Activated naive CD4-positive, alpha-beta T cell treated with anti-CD3 and anti-CD28 coated beads for 36 hours (primary cell): ENCODE measurements around the gene DNAJA4. TPM values are rescaled to one million over a fixed set of nuclear protein-coding genes. Genes with fewer than 3 reads are reported as not detected.

ENCODE experiments used
- CTCF ChIA-PET: fragments of 350-600 bp; sonication (Branson Sonifier 250); formaldehyde crosslinking; loops from one replicate; lab custom pipeline; 2021; ENCODE audit warnings: antibody characterized with exemption; lab: Charles Lee
- DNase-seq: peaks from one replicate; pipeline ENCODE4 v3.0.0-alpha.2; 2020
- H3K27ac Mint-ChIP-seq: one replicate; pipeline ENCODE4 v1.8.0; 2021; ENCODE audit warnings: mild to moderate bottlenecking, mixed read lengths
- H3K27me3 Mint-ChIP-seq: one replicate; pipeline ENCODE4 v1.8.0; 2021; ENCODE audit warnings: low read depth, mixed read lengths
- H3K36me3 Mint-ChIP-seq: one replicate; pipeline ENCODE4 v1.8.0; 2021; ENCODE audit warnings: low read depth, mixed read lengths
- H3K4me1 Mint-ChIP-seq: one replicate; pipeline ENCODE4 v1.8.0; 2021; ENCODE audit warnings: low read depth, mixed read lengths
- H3K4me3 Mint-ChIP-seq: one replicate; pipeline ENCODE4 v1.8.0; 2021; ENCODE audit warnings: mild to moderate bottlenecking, moderate library complexity, mixed read lengths
- H3K9me3 Mint-ChIP-seq: one replicate; pipeline ENCODE4 v1.8.0; 2021; ENCODE audit warnings: mixed read lengths
- intact Hi-C: fragments of 100-400 bp; cut with micrococcal nuclease; formaldehyde crosslinking; loops from one replicate; pipeline ENCODE4 v1.15.1; 2023
- total RNA-seq, 2 experiments: library from RNA; stranded (reverse); gene quantifications; one replicate each; pipeline ENCODE4 v1.2.3, GENCODE V29; 2021

Gene DNAJA4
- total RNA-seq, 2 experiments from 2014 or later = 40.1 to 41.6 TPM

DNA sequence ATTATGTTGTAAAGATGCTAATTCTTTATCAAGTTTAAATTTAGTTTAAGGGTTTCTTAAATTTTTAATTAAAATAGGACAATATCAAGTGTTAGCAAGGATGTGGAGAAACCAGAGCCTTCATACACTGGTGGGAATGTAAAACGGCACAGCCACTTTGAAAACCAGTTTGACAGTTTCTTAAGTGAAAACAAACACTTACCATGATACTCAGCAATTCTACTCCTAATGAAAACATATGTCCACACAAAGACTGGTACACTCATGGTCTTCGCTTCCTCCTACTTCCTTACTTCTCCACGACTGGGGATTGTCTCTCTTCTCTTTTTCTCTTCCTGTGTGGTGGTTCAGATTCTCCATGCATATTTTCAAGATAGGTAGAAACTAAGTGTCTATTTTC, 25.9 kb downstream of the DNAJA4 start:
- Mint-ChIP-seq H3K9me3 (no peaks in the 10 kb centered on the region), H3K36me3 (peaks cover 25% of the 10 kb centered on the region), H3K27me3 (no peaks in the 10 kb centered on the region), H3K4me3 (no peak overlapping the region), H3K27ac (no peak overlapping the region), H3K4me1 (peaks cover 4% of the 10 kb centered on the region)
- CTCF ChIA-PET = interaction anchor here (1.0 to 1.2 kb wide), 2 partner anchors 39 to 95 kb away, joined by 4 read pairs; no protein-coding TSS in a partner anchor
- DNase-seq = no peak
- intact Hi-C loops = no loop called here

DNA sequence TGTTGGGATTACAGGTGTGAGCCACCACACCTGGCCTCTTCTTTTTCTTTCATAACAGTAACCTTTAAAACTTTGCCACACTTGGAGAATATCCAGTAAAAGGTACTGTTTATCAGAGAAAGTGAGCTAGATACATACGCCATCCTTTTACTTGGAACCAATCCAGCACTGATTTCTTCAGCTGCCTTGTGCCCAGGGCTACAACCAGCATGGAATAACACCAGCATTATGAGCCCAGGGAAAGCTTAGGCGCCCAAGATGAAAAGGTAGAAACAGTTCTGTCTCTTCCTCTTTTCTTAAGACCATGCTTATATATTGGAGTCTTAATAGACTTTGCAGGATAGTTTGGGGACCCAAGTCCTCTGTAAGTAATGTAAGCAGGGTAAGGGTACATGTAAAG, 26.7 kb downstream of the DNAJA4 start:
- H3K9me3 Mint-ChIP-seq = no peaks in the 10 kb centered on the region
- CTCF ChIA-PET = interaction anchor here (1.0 to 1.2 kb wide), 2 partner anchors 40 to 95 kb away, joined by 4 read pairs; no protein-coding TSS in a partner anchor
- H3K27ac Mint-ChIP-seq = no peak overlapping the region
- no peak overlapping the region for H3K4me3 Mint-ChIP-seq
- H3K36me3 Mint-ChIP-seq = peaks cover 24% of the 10 kb centered on the region
- no peak for DNase-seq
- peaks cover 4% of the 10 kb centered on the region for H3K4me1 Mint-ChIP-seq
- no peaks in the 10 kb centered on the region for H3K27me3 Mint-ChIP-seq
- intact Hi-C loops = no loop called here

DNA sequence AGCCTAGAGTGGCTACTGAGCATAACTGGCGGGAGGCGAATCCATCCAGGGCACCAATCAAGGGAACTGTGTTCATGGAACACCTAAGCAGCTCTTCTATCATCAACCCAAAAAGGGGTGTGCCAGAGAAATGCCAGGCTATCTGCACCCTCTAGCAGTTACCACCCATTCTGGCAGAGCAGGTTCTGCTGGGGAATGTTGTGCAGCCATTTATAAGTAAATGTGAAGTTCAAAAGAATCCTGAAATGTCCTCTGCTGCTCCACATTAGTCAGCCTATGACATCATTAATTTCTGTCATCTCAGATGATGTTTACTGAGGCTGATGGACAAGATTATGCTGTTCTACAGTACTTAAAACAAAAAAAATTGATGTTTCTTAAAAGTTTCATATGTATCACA, 27.3 kb downstream of the DNAJA4 start:
- Mint-ChIP-seq H3K4me1 (peaks cover 4% of the 10 kb centered on the region), H3K27ac (no peak overlapping the region), H3K27me3 (no peaks in the 10 kb centered on the region), H3K36me3 (peaks cover 21% of the 10 kb centered on the region), H3K4me3 (no peak overlapping the region), H3K9me3 (no peaks in the 10 kb centered on the region)
- CTCF ChIA-PET = no interaction called here
- intact Hi-C loops = no loop called here
- no peak for DNase-seq

DNA sequence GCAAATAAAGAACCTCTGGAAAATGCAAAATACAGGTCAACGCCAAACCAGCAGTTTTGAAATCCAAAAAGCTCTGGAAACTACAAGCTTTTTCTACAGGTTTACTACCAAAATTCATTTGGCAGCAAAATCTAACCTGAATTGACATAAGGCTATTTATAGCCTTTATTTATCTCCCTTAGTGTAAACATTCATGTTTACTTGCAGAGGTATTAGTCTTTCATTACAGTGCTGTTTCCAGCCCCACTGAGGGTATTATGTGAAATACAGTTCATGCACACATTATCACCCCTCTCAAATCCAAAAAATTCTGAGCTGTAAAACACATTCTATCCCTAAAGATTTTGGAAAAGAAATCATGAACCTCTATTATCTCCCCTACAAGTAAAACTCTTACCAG, 27.9 kb downstream of the DNAJA4 start:
- Mint-ChIP-seq H3K36me3 (peaks cover 21% of the 10 kb centered on the region), H3K27me3 (no peaks in the 10 kb centered on the region), H3K4me1 (peaks cover 8% of the 10 kb centered on the region), H3K4me3 (no peak overlapping the region), H3K9me3 (no peaks in the 10 kb centered on the region), H3K27ac (no peak overlapping the region)
- CTCF ChIA-PET = no interaction called here
- DNase-seq = no peak
- intact Hi-C loops = no loop called here

DNA sequence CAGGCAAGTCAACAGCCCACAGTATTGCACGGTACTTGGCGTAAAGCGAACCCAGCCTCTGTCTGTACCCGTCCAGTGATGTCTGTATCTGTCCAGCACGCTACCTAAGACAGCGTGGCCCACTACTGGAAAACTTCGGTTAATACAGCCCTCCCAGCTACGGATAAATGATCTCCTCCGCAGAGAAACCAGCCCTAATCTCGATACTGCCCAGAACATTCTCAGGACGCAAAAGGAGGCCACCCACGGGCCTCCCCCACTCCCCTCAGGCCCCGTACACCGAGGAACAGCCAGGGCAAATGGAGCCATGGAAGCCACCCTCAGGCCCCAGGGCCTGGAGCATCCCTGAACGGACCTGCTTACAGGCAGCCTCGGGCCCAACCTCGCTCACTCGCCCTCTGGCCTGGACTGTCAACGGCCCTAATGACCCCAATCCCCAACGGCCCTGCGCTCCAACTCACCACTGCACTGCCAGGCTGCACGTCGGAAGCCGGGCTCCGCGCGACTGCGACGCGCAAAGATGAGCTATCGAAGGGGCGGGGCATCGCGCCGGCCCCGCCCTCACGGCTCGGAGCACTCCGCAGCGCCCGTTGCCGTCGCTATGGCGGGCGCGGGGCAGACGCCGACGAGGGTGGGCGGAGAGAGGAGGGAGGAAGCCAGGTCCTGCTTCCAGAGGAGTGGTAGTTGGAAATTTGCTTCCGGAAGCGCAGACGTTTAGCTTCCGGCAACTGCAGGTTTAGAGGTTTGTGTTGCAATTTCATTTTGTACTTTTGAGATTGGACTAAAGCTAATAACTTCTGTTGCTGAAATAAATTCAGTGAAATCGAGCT, 35.0 kb downstream of the DNAJA4 start, which contains the start of gene SKIC8:
Gene SKIC8 (minus strand): TSS at position 509 of the 830 bp plus-strand sequence. CDS start 3,923 bp downstream, outside the sequence.
- H3K36me3 Mint-ChIP-seq = peaks cover 6% of the 10 kb centered on the region
- H3K9me3 Mint-ChIP-seq = no peaks in the 10 kb centered on the region
- peaks cover 31% of the 10 kb centered on the region for H3K4me1 Mint-ChIP-seq
- H3K27me3 Mint-ChIP-seq = no peaks in the 10 kb centered on the region
- intact Hi-C loops = loop anchor here (1.0 to 5.0 kb wide), 4 partner anchors 33 to 458 kb away; partner anchors contain the start of genes IREB2 and PSMA4
- H3K4me3 Mint-ChIP-seq = peak within 1 kb of the TSS; percentile 97
- DNase-seq = peak; percentile 92
- CTCF ChIA-PET = interaction anchor here (0.7 to 2.3 kb wide), 8 partner anchors 10 to 382 kb away, joined by 3 to 8 read pairs (median 4); no protein-coding TSS in a partner anchor
- peak within 1 kb of the TSS; percentile 77 for H3K27ac Mint-ChIP-seq

DNA sequence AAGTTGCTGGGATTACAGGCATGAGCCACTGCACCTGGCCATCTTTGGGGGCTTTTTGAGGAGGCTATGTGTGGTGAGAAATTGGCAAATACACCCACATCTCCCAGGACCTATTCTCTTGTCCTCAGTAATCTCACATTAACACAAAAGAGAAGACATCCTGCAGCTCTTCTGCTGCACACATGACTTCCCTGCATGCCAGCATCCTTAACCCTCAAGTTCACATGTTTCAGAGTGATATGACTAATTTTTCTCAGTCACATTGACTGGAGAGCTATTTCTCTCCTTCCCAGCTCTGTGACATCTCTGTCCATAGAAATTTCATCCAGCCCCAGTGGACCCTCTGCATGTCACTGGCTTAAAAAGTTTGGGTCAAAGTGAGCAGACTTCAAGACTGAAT, 37.0 kb downstream of the DNAJA4 start:
- no peaks in the 10 kb centered on the region for H3K27me3 Mint-ChIP-seq
- H3K4me1 Mint-ChIP-seq = peaks cover 27% of the 10 kb centered on the region
- no peak for DNase-seq
- intact Hi-C loops = no loop called here
- no peak overlapping the region for H3K27ac Mint-ChIP-seq
- CTCF ChIA-PET = interaction anchor here (0.9 kb wide), 1 partner anchor 390 kb away, joined by 3 read pairs; no protein-coding TSS in a partner anchor
- H3K36me3 Mint-ChIP-seq = no peaks in the 10 kb centered on the region
- H3K9me3 Mint-ChIP-seq = no peaks in the 10 kb centered on the region
- H3K4me3 Mint-ChIP-seq = no peak overlapping the region

DNA sequence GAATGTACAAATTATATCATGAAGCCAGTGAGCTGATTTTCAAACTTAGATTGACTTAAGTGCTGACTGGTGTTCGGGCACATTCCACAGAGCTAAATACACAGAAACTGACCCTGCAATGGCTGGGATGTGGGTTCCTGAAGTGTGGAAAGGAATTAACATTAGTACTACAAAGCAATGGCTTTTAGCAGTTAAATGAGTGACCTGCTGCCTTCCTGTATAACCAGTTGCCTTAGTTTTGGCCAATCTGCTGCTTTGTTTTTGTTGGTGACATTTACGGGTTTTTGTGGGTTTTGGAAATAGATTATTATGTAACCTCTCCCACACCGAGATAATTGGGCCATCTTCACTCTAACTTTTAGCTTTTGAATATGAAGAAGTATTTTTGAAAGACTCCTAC, 37.5 kb downstream of the DNAJA4 start:
- H3K27ac Mint-ChIP-seq = no peak overlapping the region
- intact Hi-C loops = loop anchor here (1.0 kb wide), 1 partner anchor 263 kb away; the partner anchor contains the start of gene CHRNA5
- CTCF ChIA-PET = interaction anchor here (0.9 kb wide), 1 partner anchor 391 kb away, joined by 3 read pairs; no protein-coding TSS in a partner anchor
- no peaks in the 10 kb centered on the region for H3K9me3 Mint-ChIP-seq
- no peaks in the 10 kb centered on the region for H3K27me3 Mint-ChIP-seq
- DNase-seq = no peak
- H3K4me3 Mint-ChIP-seq = no peak overlapping the region
- peaks cover 27% of the 10 kb centered on the region for H3K4me1 Mint-ChIP-seq
- H3K36me3 Mint-ChIP-seq = no peaks in the 10 kb centered on the region

DNA sequence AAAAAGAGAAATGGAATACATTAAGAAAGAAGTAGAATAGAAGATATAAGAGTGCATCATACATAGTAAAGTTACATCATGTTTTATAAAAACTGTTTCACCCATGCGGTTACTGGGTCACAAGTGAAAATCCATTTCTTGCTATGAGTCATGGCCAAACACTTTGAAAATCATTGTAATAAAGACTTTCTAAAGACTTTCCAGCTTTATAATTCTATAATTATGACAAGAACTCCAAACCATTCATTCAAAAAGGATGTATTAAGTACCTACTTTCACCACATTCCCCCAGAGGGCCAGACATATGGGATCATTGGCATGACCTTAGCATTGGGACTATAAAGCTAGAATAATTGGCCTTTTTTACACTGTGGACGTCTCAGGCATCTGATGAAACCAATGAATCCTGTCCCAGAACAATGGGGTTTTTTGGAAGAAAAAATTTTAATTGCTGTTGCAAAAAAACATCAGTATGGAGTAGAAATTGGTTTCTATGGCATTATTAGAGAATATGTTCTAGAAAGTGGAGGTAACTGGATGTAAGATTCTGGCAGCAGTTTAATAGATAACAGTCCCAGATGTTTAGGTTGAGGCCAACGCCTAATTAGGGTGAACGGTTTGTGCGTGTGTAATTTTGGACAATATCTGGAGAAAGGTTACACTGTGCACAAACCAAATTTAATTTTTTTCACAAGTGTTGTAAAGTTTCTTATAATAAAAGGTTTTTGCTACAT, 38.4 kb downstream of the DNAJA4 start:
- no peak for DNase-seq
- CTCF ChIA-PET = no interaction called here
- no peaks in the 10 kb centered on the region for H3K9me3 Mint-ChIP-seq
- peaks cover 20% of the 10 kb centered on the region for H3K4me1 Mint-ChIP-seq
- H3K27ac Mint-ChIP-seq = no peak overlapping the region
- H3K4me3 Mint-ChIP-seq = no peak overlapping the region
- intact Hi-C loops = loop anchor here (1.0 kb wide), 1 partner anchor 263 kb away; the partner anchor contains the start of gene CHRNA5
- H3K36me3 Mint-ChIP-seq = no peaks in the 10 kb centered on the region
- H3K27me3 Mint-ChIP-seq = no peaks in the 10 kb centered on the region

DNA sequence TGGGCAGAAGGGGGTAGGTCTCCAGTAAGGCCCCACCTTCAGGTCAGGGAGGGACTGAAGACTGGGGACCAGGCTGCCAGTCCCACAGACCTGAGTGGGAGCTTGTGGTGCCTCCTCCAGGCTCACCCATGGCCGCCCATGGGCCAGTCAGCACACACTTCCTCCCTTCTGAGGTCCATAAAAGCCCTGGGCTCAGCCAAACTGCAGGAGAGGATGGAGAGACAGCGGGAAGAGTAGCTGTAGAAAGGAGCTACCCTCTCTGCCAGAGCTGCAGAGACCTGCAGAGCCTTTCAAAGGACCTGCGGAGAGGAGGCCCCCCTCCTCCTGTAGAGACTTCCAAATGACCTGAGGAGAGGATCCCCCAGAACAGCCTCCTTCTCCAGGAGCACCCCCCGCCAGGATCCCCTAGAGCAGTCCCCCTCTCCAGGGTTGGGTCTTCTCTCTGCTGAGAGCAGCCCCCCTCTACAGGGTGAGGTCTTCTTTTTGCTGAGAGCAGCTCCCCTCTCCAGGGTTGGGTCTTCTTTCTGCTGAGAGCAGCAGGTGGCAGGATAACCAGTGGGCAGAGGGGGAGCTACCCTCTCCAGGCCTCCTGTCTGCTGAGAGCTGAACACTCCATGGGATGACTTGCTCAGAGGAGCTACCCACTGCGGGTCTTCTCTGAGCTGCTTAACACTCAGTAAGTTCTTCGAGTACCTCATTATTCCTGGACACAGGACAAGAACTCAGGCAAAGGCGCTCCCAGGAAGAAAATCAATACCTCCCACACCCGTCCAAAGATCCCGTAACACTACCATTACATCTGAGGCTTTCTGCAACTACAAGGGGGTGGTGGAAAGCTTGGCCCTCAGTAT, 40.1 kb downstream of the DNAJA4 start:
- intact Hi-C loops = no loop called here
- H3K36me3 Mint-ChIP-seq = no peaks in the 10 kb centered on the region
- no peak for DNase-seq
- H3K27ac Mint-ChIP-seq = no peak overlapping the region
- no peak overlapping the region for H3K4me3 Mint-ChIP-seq
- no peaks in the 10 kb centered on the region for H3K27me3 Mint-ChIP-seq
- no peaks in the 10 kb centered on the region for H3K9me3 Mint-ChIP-seq
- CTCF ChIA-PET = interaction anchor here (1.4 kb wide), 1 partner anchor 406 kb away, joined by 6 read pairs; no protein-coding TSS in a partner anchor
- H3K4me1 Mint-ChIP-seq = peaks cover 10% of the 10 kb centered on the region

DNA sequence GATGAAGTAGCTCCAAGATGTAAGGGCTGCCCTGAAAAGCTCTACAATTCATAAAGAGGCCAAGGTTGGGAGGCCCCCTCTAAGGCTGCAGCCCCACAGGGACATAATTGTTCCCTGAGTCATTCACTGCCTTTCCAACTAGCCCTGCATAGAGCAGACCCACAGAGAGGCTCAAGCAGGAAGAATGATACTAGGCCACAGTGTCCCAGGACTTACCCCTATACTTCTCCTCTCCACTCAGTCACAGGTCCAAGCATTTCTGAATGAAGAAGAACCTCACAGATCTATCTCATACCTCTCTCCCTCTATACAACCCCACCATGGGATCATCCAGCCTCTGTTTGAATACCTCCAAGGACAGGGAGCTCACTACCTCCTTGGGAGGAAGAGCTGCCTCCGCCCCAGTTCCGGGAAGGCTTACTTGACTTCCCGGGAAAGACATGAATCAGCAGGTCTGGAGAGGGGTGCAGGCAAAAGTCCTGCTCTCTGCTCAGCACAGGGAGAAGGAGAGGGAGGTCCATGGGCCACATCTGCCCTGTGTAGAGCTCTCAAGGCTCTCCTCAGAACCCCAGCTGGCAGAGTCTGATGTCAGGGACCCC, 41.9 kb downstream of the DNAJA4 start:
- DNase-seq = no peak
- H3K27me3 Mint-ChIP-seq = no peaks in the 10 kb centered on the region
- no peak overlapping the region for H3K27ac Mint-ChIP-seq
- intact Hi-C loops = no loop called here
- H3K4me1 Mint-ChIP-seq = peaks cover 6% of the 10 kb centered on the region
- H3K9me3 Mint-ChIP-seq = no peaks in the 10 kb centered on the region
- H3K36me3 Mint-ChIP-seq = no peaks in the 10 kb centered on the region
- CTCF ChIA-PET = interaction anchor here (0.7 to 2.2 kb wide), 2 partner anchors 117 to 250 kb away, joined by 3 to 4 read pairs; no protein-coding TSS in a partner anchor
- no peak overlapping the region for H3K4me3 Mint-ChIP-seq

DNA sequence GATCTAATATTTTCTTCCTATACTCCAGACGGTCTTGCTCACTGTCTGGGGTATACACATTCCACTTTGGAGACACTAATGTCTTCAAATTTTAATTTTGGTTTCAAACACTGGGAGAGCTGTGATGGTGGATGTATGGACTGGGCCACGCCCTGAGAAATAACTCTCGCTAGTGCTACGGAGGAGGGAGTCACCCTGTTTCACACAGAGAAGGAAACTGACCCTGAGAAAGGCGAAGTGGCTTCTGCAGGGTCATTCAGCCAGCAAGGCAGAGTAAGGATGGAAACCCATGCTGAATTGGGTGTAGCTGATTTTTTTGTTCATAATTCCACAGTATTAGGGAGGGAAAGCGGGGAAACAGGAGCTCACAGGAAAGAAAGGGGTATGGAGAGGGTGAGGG, 43.6 kb downstream of the DNAJA4 start:
- H3K9me3 Mint-ChIP-seq = no peaks in the 10 kb centered on the region
- no peaks in the 10 kb centered on the region for H3K36me3 Mint-ChIP-seq
- H3K27me3 Mint-ChIP-seq = no peaks in the 10 kb centered on the region
- DNase-seq = no peak
- no peak overlapping the region for H3K4me3 Mint-ChIP-seq
- intact Hi-C loops = loop anchor here (1.0 to 2.0 kb wide), 4 partner anchors 107 to 401 kb away; no protein-coding TSS in a partner anchor
- no peaks in the 10 kb centered on the region for H3K4me1 Mint-ChIP-seq
- CTCF ChIA-PET = interaction anchor here (0.6 to 2.2 kb wide), 4 partner anchors 115 to 571 kb away, joined by 3 to 4 read pairs (median 4); no protein-coding TSS in a partner anchor
- H3K27ac Mint-ChIP-seq = no peak overlapping the region
